Smooth muscle cell (in vitro differentiated cells): ENCODE results near the gene PSMB8. TPM values are rescaled to one million over a fixed set of nuclear protein-coding genes. Genes with fewer than 3 reads are reported as not detected.

ENCODE experiments used
- DNase-seq: peaks from one replicate; lab custom pipeline; 2025; ENCODE audit not compliant: unreplicated experiment; lab: John Stamatoyannopoulos, UW
- H2AFZ ChIP-seq: fragments of 200-600 bp; sonication (generic); 2 replicates; pipeline ENCODE4 v1.6.0; 2016; ENCODE audit warnings: antibody characterized with exemption, low read depth, mild to moderate bottlenecking
- H3F3A ChIP-seq: fragments of 200-600 bp; sonication (generic); 2 replicates; pipeline ENCODE4 v1.6.0; 2017; ENCODE audit warnings: antibody characterized with exemption, low read depth
- H3K27ac ChIP-seq: fragments of 200-600 bp; sonication (generic); 2 replicates; pipeline ENCODE4 v1.5.1; 2016; ENCODE audit warnings: low read depth, mild to moderate bottlenecking
- H3K27me3 ChIP-seq: fragments of 200-600 bp; sonication (generic); 2 replicates; pipeline ENCODE4 v1.6.1; 2016; ENCODE audit warnings: low read depth, mild to moderate bottlenecking
- H3K36me3 ChIP-seq: fragments of 200-600 bp; sonication (generic); 2 replicates; pipeline ENCODE4 v1.5.1; 2016; ENCODE audit warnings: low read depth
- H3K4me1 ChIP-seq: fragments of 200-600 bp; sonication (generic); 2 replicates; pipeline ENCODE4 v1.5.1; 2016; ENCODE audit warnings: low read depth
- H3K4me2 ChIP-seq: fragments of 200-600 bp; sonication (generic); 2 replicates; pipeline ENCODE4 v1.6.0; 2016; ENCODE audit warnings: mild to moderate bottlenecking
- H3K4me3 ChIP-seq: fragments of 200-600 bp; sonication (generic); 2 replicates; pipeline ENCODE4 v1.5.1; 2016; ENCODE audit warnings: mild to moderate bottlenecking
- H3K79me2 ChIP-seq: fragments of 200-600 bp; sonication (generic); 2 replicates; pipeline ENCODE4 v1.6.0; 2016; ENCODE audit warnings: low read depth, mild to moderate bottlenecking
- H3K9ac ChIP-seq: fragments of 200-600 bp; sonication (generic); 2 replicates; pipeline ENCODE4 v1.6.0; 2016; ENCODE audit warnings: low read depth
- H3K9me3 ChIP-seq: fragments of 200-600 bp; sonication (generic); replicated peaks from 2 replicates; pipeline ENCODE4 v1.5.1; 2016; ENCODE audit warnings: low read depth
- H4K20me1 ChIP-seq: fragments of 200-600 bp; sonication (generic); 2 replicates; pipeline ENCODE4 v1.6.0; 2016; ENCODE audit warnings: low read depth
- CTCF ChIP-seq: fragments of 200-600 bp; sonication (generic); IDR thresholded peaks from 2 replicates; pipeline ENCODE4 v1.5.1; 2017; ENCODE audit warnings: borderline replicate concordance, mild to moderate bottlenecking, antibody characterized with exemption; ENCODE audit not compliant: insufficient read depth, poor library complexity, severe bottlenecking
- WGBS: methylation state at CpG from one replicate; pipeline ENCODE4 v1.1.7; 2016; ENCODE audit warnings: low lambda C conversion rate; 5-methylcytosine and 5-hydroxymethylcytosine counted together
- polyA plus RNA-seq: library from polyadenylated mRNA; unstranded; fragments of >200 nt; fragmentation: Nextera tagmentation; extraction: Ambion mirVana; gene quantifications from 2 replicates; pipeline ENCODE4 v1.2.1, GENCODE V29; 2016
- total RNA-seq: library from RNA; depleted of rRNA; stranded (reverse); fragments of >200 nt; gene quantifications from 2 replicates; pipeline ENCODE4 v1.2.3, GENCODE V29; 2014

The PSMB8 gene
- total and polyA plus RNA-seq, 2 experiments from 2014 or later = 5.0 to 16.7 TPM

- DNase-seq = no peak
- Histone ChIP-seq H3F3A (no peaks in the 10 kb centered on the region), H3K4me3 (no peak overlapping the region), H3K9ac (no peak overlapping the region), H3K4me2 (no peak overlapping the region), H3K27ac (no peak overlapping the region), H3K36me3 (no peaks in the 10 kb centered on the region), H4K20me1 (no peaks in the 10 kb centered on the region), H3K4me1 (peaks cover 2% of the 10 kb centered on the region), H3K27me3 (peaks cover 9% of the 10 kb centered on the region), H2AFZ (no peak overlapping the region), H3K9me3 (no peaks in the 10 kb centered on the region), H3K79me2 (no peaks in the 10 kb centered on the region)
- TF ChIP-seq CTCF = no peak
- WGBS = 94% methylated on average over 2 of the region's 2 CpGs
Measured at GRCh38 chr6:32888576-32888975, 44.7 kb upstream of the PSMB8 start.

DNA sequence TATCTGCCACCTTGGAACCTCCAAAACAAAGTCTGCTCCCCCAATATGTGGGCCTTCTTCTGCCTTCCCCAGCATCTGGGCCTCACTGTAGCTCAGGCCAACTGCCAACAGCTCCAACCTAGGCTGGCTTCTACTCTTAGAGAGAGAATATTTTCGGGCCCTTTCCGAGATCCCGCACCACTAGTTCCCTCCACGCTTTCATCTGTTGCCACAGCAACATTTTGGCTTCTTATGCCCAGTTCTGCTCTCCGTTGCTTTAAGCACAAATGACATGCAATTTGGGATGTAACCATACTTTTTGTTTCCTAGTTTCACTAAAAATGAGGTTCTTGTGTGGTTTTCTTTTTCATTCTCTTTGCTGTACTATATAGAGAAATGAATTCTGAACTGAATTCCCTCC lies 43.8 kb upstream of the PSMB8 start:
- H3K36me3 ChIP-seq = no peaks in the 10 kb centered on the region
- no peaks in the 10 kb centered on the region for H3K4me1 ChIP-seq
- 85% methylated on average over 5 of the region's 5 CpGs for WGBS
- H3K27ac ChIP-seq = no peak overlapping the region
- H3K27me3 ChIP-seq = peaks cover 9% of the 10 kb centered on the region
- no peaks in the 10 kb centered on the region for H3K9me3 ChIP-seq
- DNase-seq = no peak
- H3K79me2 ChIP-seq = no peaks in the 10 kb centered on the region
- no peak overlapping the region for H2AFZ ChIP-seq
- no peak overlapping the region for H3K4me2 ChIP-seq
- no peak overlapping the region for H3K9ac ChIP-seq
- no peaks in the 10 kb centered on the region for H3F3A ChIP-seq
- no peak for TF ChIP-seq CTCF
- no peaks in the 10 kb centered on the region for H4K20me1 ChIP-seq
- H3K4me3 ChIP-seq = no peak overlapping the region

DNA sequence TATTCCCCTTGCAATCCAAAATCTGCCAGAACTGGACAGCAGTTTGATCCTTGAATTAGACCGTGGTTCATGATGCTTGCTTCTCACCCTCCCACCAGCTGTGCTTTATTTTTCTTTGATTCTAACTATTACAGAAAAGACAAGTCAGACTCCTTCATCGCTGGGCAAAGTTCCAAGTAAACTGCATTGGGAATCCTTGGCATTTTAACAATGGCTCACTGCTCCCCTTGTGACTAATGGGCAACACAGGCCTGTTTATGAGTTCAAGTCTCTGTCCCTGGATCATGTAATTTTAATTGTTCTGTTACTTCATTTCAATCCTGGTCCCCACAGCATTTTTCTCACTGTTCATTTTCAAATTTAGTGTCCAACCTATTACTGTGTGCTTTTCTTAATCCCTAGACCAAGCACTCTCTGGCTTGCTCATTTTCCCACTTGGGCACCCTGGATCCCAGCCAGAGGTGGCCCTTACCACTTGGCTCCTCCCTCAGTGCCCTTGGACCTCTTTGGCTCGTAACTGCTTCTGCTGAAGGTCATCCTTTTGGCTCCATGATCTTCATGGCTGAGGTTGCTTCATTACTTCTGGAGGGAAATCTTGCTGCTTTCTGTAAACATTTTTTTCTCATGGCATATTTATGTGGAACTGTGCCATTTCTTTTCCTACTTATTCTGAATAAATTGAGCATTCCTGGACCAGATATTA lies 43.0 kb upstream of the PSMB8 start:
- Histone ChIP-seq H3K4me3 (no peak overlapping the region), H4K20me1 (no peaks in the 10 kb centered on the region), H3F3A (no peaks in the 10 kb centered on the region), H3K36me3 (no peaks in the 10 kb centered on the region), H3K27ac (no peak overlapping the region), H3K27me3 (peaks cover 9% of the 10 kb centered on the region), H3K9ac (no peak overlapping the region), H3K4me1 (no peaks in the 10 kb centered on the region), H3K79me2 (no peaks in the 10 kb centered on the region), H3K4me2 (no peak overlapping the region), H2AFZ (no peak overlapping the region), H3K9me3 (no peaks in the 10 kb centered on the region)
- no peak for TF ChIP-seq CTCF
- DNase-seq = no peak
- 77% methylated on average over 3 of the region's 3 CpGs for WGBS

DNA sequence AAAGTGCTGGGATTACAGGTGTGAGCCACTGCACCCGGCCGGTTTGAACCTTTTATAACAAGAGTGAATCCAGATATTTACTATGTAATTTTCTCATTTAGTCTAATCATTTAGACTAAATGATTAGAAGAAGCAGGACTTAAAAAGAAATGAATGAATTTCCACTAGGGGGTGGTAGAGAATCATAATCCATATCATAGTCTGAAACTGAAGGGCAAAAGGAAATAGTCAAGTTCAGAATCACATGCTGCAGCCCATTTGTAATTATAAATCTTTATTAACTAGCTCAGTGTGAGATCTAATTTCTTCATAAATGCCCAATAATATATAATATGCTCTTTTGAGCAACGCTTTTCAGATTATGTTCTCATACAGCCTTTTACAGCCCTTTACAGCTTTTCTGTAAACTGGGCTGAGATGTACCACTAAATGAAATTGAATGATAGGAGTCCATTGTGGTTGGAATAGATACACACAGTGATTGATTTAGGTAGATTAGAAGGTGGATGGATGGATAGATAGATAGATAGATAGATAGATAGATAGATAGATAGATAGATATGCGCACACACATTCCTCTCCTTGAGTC lies 41.9 kb upstream of the PSMB8 start:
- peak; percentile 65 for TF ChIP-seq CTCF
- no peaks in the 10 kb centered on the region for H3K79me2 ChIP-seq
- no peak overlapping the region for H3K27ac ChIP-seq
- DNase-seq = no peak
- no peaks in the 10 kb centered on the region for H3F3A ChIP-seq
- WGBS = 55% methylated on average over 4 of the region's 4 CpGs
- no peaks in the 10 kb centered on the region for H3K36me3 ChIP-seq
- H3K9ac ChIP-seq = no peak overlapping the region
- H4K20me1 ChIP-seq = no peaks in the 10 kb centered on the region
- H3K27me3 ChIP-seq = peaks cover 9% of the 10 kb centered on the region
- H3K9me3 ChIP-seq = no peaks in the 10 kb centered on the region
- H3K4me2 ChIP-seq = no peak overlapping the region
- H2AFZ ChIP-seq = no peak overlapping the region
- no peaks in the 10 kb centered on the region for H3K4me1 ChIP-seq
- no peak overlapping the region for H3K4me3 ChIP-seq
